HepG2 (cell line): ENCODE results near the gene PRSS21. TPM values are rescaled to one million over a fixed set of nuclear protein-coding genes. Genes with fewer than 3 reads are reported as not detected.

Source experiments
- ATAC-seq: fragments of 200-7000 bp; cut with Tn5 transposase; 3 replicates; pipeline ENCODE4 v1.9.1; 2020; ENCODE audit warnings: mild to moderate bottlenecking, moderate library complexity
- BruUV-seq: library from RNA; stranded (reverse); fragments of 400-500 nt; replicated peaks from 2 replicates; lab custom pipeline; 2021; lab: Mats Ljungman, UMichigan
- CTCF ChIA-PET: fragments of 300-600 bp; formaldehyde crosslinking; extraction: SDS; loops from one replicate; lab custom pipeline; 2021; ENCODE audit warnings: low total read pairs, inconsistent platforms, low intra/inter-chr PET ratio; lab: Yijun Ruan, JAX
- POLR2A ChIA-PET: fragments of 350-600 bp; sonication (Branson Sonifier 250); formaldehyde crosslinking; loops from one replicate; lab custom pipeline; 2020; ENCODE audit warnings: antibody characterized with exemption, inconsistent platforms; lab: Yijun Ruan, JAX
- DNase-seq: peaks from one replicate; pipeline ENCODE4 v3.0.0-alpha.2; 2015; ENCODE audit warnings: low spot score
- FAIRE-seq: peaks from 3 replicates; lab custom pipeline; 2011; peaks lifted over from hg19 to GRCh38; lab: Jason Lieb, UNC
- H2AFZ ChIP-seq: one replicate; pipeline ENCODE4 v1.6.1; 2011; ENCODE audit warnings: low read length, inconsistent platforms
- H3K27ac ChIP-seq: fragments of 300-600 bp; 3 replicates; pipeline ENCODE4 v1.8.0; 2011; ENCODE audit warnings: mixed run types, mild to moderate bottlenecking, mixed read lengths, low read length, inconsistent platforms; ENCODE audit not compliant: insufficient read depth; ENCODE audit errors: extremely low read length
- H3K27me3 ChIP-seq, 2 experiments: fragments of 200-600 bp in 1 of 2; 2 replicates in 1 of 2; 3 replicates in 1 of 2; pipeline versions ENCODE4 v1.6.0 to v1.8.0; 2011; ENCODE audit warnings: low read length in 2 of 2, mild to moderate bottlenecking in 2 of 2, moderate library complexity in 2 of 2, inconsistent platforms in 1 of 2; ENCODE audit not compliant: insufficient read depth in 2 of 2, control insufficient read depth in 1 of 2
- H3K36me3 ChIP-seq, 2 experiments: fragments of 200-600 bp in 1 of 2; replicated peaks in 1 of 2; 2 replicates in 1 of 2; 3 replicates in 1 of 2; pipeline versions ENCODE4 v1.5.1 to v1.8.0; 2011; ENCODE audit warnings: low read length in 2 of 2, inconsistent platforms in 1 of 2; ENCODE audit not compliant: insufficient read depth in 2 of 2, control insufficient read depth in 1 of 2
- H3K4me1 ChIP-seq: 2 replicates; pipeline ENCODE4 v1.5.1; 2012; ENCODE audit warnings: low read length, inconsistent platforms; ENCODE audit not compliant: insufficient read depth
- H3K4me2 ChIP-seq: 2 replicates; pipeline ENCODE4 v1.6.0; 2011; ENCODE audit warnings: low read depth, low read length, inconsistent platforms
- H3K4me3 ChIP-seq, 3 experiments: fragments of 200-600 bp in 1 of 3; sonication (generic), shearing (Covaris generic) in 1 of 3; replicated peaks in 1 of 3; 2 replicates each; pipeline ENCODE4 v1.5.1; 2011 to 2016; ENCODE audit warnings: low read length in 3 of 3, inconsistent platforms in 2 of 3, low read depth in 2 of 3, mild to moderate bottlenecking in 2 of 3, control low read depth in 1 of 3, mixed read lengths in 1 of 3; ENCODE audit not compliant: insufficient read depth in 1 of 3
- H3K79me2 ChIP-seq: one replicate; pipeline ENCODE4 v1.6.1; 2011; ENCODE audit warnings: low read length, inconsistent platforms; ENCODE audit not compliant: insufficient read depth
- H3K9ac ChIP-seq: 2 replicates; pipeline ENCODE4 v1.6.0; 2011; ENCODE audit warnings: mild to moderate bottlenecking, low read depth, low read length, inconsistent platforms; ENCODE audit not compliant: insufficient read depth
- H3K9me3 ChIP-seq: 2 replicates; pipeline ENCODE4 v1.5.1; 2012; ENCODE audit warnings: mild to moderate bottlenecking, low read length
- H4K20me1 ChIP-seq: 2 replicates; pipeline ENCODE4 v1.6.0; 2011; ENCODE audit warnings: inconsistent platforms, mild to moderate bottlenecking, low read length, moderate library complexity; ENCODE audit not compliant: insufficient read depth
- DMAP1 ChIP-seq: IDR thresholded peaks from 2 replicates; pipeline ENCODE4 v1.6.1; 2016
- DNMT1 ChIP-seq: sonication (generic); formaldehyde crosslinking; IDR thresholded peaks from 2 replicates; pipeline ENCODE4 v1.5.1; 2020; ENCODE audit warnings: mild to moderate bottlenecking, missing genetic modification reagents
- DZIP1 ChIP-seq: sonication (generic); formaldehyde crosslinking; IDR thresholded peaks from 2 replicates; pipeline ENCODE4 v1.5.0; 2020; ENCODE audit warnings: mild to moderate bottlenecking, missing genetic modification reagents
- NR0B2 ChIP-seq: sonication (generic); formaldehyde crosslinking; IDR thresholded peaks from 2 replicates; pipeline ENCODE4 v1.4.0; 2020; ENCODE audit warnings: mild to moderate bottlenecking, missing genetic modification reagents
- SMYD3 ChIP-seq: sonication (generic); formaldehyde crosslinking; IDR thresholded peaks from 2 replicates; pipeline ENCODE4 v1.8.1; 2023; ENCODE audit warnings: mild to moderate bottlenecking, missing genetic modification reagents
- ZBTB43 ChIP-seq: sonication (generic); formaldehyde crosslinking; conservative IDR thresholded peaks from 2 replicates; pipeline ENCODE4 v1.4.0; 2020; ENCODE audit warnings: missing genetic modification reagents
- ZEB1 ChIP-seq: IDR thresholded peaks from 2 replicates; pipeline ENCODE4 v1.6.1; 2012; ENCODE audit warnings: mild to moderate bottlenecking, low read depth, inconsistent platforms; ENCODE audit not compliant: insufficient replicate concordance
- ZNF12 ChIP-seq: sonication (generic); formaldehyde crosslinking; IDR thresholded peaks from 2 replicates; pipeline ENCODE4 v1.5.0; 2020; ENCODE audit warnings: missing genetic modification reagents
- WGBS: methylation state at CpG from one replicate; pipeline ENCODE4 v1.1.6; 2017; ENCODE audit warnings: low lambda C conversion rate; 5-methylcytosine and 5-hydroxymethylcytosine counted together
- in situ Hi-C: cut with HindIII; loops from 2 replicates; pipeline ENCODE4 v1.10.0; 2017; ENCODE audit warnings: low pct_unique_long_range_greater_than_20kb; ENCODE audit not compliant: extremely low pct_ligation_motif_present
- intact Hi-C: fragments of 100-400 bp; cut with micrococcal nuclease; formaldehyde crosslinking; loops from one replicate; pipeline ENCODE4 v1.10.0; 2022; ENCODE audit not compliant: unreplicated experiment
- polyA plus RNA-seq, 8 experiments: library from polyadenylated mRNA; depleted of rRNA in 3 of 8; stranded (reverse) in 7 of 8; unstranded in 1 of 8; fragments of >200 nt; fragmentation: Illumina TruSeq in 4 of 8; extraction: Trizol in 4 of 8; gene quantifications; 2 replicates each; pipeline versions ENCODE4 v1.2.1 to v1.2.3, GENCODE V29; 2011 to 2016; ENCODE audit warnings: low read depth in 4 of 8, missing spikeins in 1 of 8, mixed read lengths in 1 of 8; ENCODE audit not compliant: insufficient read depth in 1 of 8
- total RNA-seq, 5 experiments: library from RNA; depleted of rRNA; stranded (reverse); fragments of >200 nt; fragmentation: Illumina TruSeq; extraction: Trizol; gene quantifications; 2 replicates each; pipeline ENCODE4 v1.2.3, GENCODE V29; 2016; ENCODE audit warnings: low read depth in 1 of 5

The PRSS21 gene
- total and polyA plus RNA-seq, 2 of the 13 experiments (the other 11 are each of a cell fraction or from before 2014, with no cell fraction given), result not detected

GRCh38 chr16:2809149-2809760 is 7.8 kb upstream of the PRSS21 start:
- no peaks in the 10 kb centered on the region for H3K9me3 ChIP-seq
- H3K27ac ChIP-seq, result no peak overlapping the region
- FAIRE-seq (no peak), ATAC-seq (no peak), DNase-seq (no peak)
- no peak overlapping the region for H2AFZ ChIP-seq
- no peak overlapping the region for H3K9ac ChIP-seq
- ChIA-PET POLR2A (no interaction called here), CTCF (interaction anchor here (0.6 kb wide), 1 partner anchor 8 kb away, joined by 3 read pairs; the partner anchor contains the start of gene PRSS21)
- TF ChIP-seq DNMT1 (CRISPR knock-in tag) (no peak), ZEB1 (no peak), DZIP1 (CRISPR knock-in tag) (no peak), SMYD3 (no peak), DMAP1 (no peak), ZNF12 (CRISPR knock-in tag) (no peak), NR0B2 (no peak), ZBTB43 (CRISPR knock-in tag) (no peak)
- intact Hi-C loops (no loop called here), in situ Hi-C loops (no loop called here)
- H3K4me3 ChIP-seq, result no peak overlapping the region
- H4K20me1 ChIP-seq, result no peaks in the 10 kb centered on the region
- BruUV-seq, result no TSS peak
- no peak overlapping the region for H3K4me2 ChIP-seq
- peaks cover 5 to 55% of the 10 kb centered on the region in 2 experiments; a peak in 4 of 5 replicates for H3K27me3 ChIP-seq
- H3K79me2 ChIP-seq, result no peaks in the 10 kb centered on the region
- no peaks in the 10 kb centered on the region for H3K36me3 ChIP-seq
- H3K4me1 ChIP-seq, result peaks cover 7% of the 10 kb centered on the region; the same call in 1 of the 2 replicates
- WGBS, result 16% methylated on average over 3 of the region's 3 CpGs
